HL-60 (cell line): Measurements from ENCODE around the gene DCLK2.

Source experiments
- DNase-seq, 2 experiments: peaks; one replicate each; pipeline ENCODE4 v3.0.0-alpha.2; 2010 to 2020; ENCODE audit warnings: low read depth in 1 of 2, low spot score in 1 of 2
- H3K27ac ChIP-seq: fragments of 250-450 bp; sonication (Bioruptor Pico); replicated peaks from 2 replicates; pipeline ENCODE4 v1.5.1; 2020; ENCODE audit warnings: mild to moderate bottlenecking, moderate library complexity
- H3K27me3 ChIP-seq: fragments of 250-450 bp; sonication (Bioruptor Pico); 2 replicates; pipeline ENCODE4 v1.5.1; 2021; ENCODE audit warnings: mild to moderate bottlenecking, moderate library complexity; ENCODE audit not compliant: insufficient read depth, poor library complexity, severe bottlenecking
- H3K4me3 ChIP-seq: replicated peaks from 2 replicates; pipeline ENCODE4 v1.5.1; 2011; ENCODE audit warnings: mild to moderate bottlenecking, control low read depth, low read length; ENCODE audit not compliant: insufficient read depth
- GABPA ChIP-seq: IDR thresholded peaks from 2 replicates; pipeline ENCODE4 v1.6.1; 2012; ENCODE audit warnings: low read depth
- POLR2AphosphoS5 ChIP-seq: IDR thresholded peaks from 2 replicates; pipeline ENCODE4 v1.6.1; 2012; ENCODE audit warnings: low read depth
- REST ChIP-seq: IDR thresholded peaks from 2 replicates; pipeline ENCODE4 v1.6.1; 2012; ENCODE audit warnings: low read depth; ENCODE audit not compliant: insufficient replicate concordance
- SPI1 ChIP-seq: IDR thresholded peaks from 2 replicates; pipeline ENCODE4 v1.6.1; 2012; ENCODE audit warnings: low read depth, mild to moderate bottlenecking, borderline replicate concordance
- TF ChIP-seq, protein P1 (sequence below): IDR thresholded peaks from one replicate; pipeline ENCODE4 v1.5.1; 2011; ENCODE audit warnings: low read length, control low read depth, inconsistent platforms; ENCODE audit not compliant: insufficient read depth

DCLK2 gene

DNA sequence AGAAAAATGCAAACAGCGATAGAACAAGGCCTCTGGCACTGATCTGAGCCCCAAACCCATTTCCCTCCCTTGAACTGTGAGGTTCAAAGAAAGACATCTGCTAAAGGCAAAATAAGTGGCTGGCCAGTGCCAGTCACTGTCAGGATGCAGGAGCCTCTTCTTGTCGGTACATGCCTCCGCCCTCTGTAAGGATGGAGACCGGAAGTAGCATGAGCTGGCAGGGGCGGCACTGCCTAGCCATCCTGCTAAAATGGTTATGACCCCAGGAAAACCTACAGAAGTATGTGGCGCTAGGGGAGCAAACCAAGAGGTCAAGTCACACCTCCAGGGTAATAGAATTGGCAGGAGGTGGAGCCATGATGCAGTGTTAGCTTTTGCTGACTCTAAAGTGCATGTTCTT is 180.3 kb downstream of the DCLK2 start:
- Histone ChIP-seq H3K4me3 (no peak overlapping the region), H3K27ac (no peak overlapping the region), H3K27me3 (no peaks in the 10 kb centered on the region)
- TF ChIP-seq, protein P1, sequence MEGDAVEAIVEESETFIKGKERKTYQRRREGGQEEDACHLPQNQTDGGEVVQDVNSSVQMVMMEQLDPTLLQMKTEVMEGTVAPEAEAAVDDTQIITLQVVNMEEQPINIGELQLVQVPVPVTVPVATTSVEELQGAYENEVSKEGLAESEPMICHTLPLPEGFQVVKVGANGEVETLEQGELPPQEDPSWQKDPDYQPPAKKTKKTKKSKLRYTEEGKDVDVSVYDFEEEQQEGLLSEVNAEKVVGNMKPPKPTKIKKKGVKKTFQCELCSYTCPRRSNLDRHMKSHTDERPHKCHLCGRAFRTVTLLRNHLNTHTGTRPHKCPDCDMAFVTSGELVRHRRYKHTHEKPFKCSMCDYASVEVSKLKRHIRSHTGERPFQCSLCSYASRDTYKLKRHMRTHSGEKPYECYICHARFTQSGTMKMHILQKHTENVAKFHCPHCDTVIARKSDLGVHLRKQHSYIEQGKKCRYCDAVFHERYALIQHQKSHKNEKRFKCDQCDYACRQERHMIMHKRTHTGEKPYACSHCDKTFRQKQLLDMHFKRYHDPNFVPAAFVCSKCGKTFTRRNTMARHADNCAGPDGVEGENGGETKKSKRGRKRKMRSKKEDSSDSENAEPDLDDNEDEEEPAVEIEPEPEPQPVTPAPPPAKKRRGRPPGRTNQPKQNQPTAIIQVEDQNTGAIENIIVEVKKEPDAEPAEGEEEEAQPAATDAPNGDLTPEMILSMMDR: no peak
- TF ChIP-seq REST (no peak), POLR2AphosphoS5 (no peak), SPI1 (no peak), GABPA (no peak)
- no peak for DNase-seq

DNA sequence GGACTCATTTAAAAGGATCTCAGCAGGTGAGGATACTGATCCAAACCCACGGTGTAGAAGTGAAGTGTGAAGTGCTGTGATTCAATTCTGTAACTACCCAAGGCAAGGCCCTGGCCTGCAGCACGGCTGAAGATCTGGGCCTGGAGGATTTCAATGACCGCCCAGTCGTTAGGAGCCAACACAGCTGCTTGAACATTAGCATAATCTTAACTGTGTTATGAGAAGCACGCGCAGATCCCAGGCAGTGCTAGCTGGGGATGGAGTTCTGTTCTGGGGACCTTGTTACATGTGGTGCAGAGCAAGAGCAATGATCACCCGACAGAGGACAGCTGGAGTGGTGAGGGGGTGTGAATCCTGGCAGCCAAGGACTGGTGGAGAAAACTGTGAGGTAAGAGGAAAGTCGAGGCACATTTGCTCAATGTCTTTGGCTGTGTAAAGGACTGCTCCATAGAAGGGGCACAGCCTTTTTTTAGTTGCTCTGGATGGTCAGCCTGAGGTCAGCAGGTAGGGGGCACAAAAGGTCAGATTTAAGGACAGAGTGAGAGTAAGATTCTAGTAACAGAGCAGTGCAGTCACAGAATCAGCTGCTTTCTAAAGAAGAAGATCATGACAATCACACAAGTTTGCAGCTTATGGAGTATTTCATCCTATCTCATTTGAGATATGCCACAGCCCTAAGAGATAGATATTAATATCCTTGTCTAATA is 181.8 kb downstream of the DCLK2 start:
- no peaks in the 10 kb centered on the region for H3K27me3 ChIP-seq
- no peak overlapping the region for H3K4me3 ChIP-seq
- TF ChIP-seq POLR2AphosphoS5: no peak
- TF ChIP-seq, protein P1: no peak
- TF ChIP-seq SPI1: no peak
- no peak for TF ChIP-seq GABPA
- TF ChIP-seq REST: no peak
- DNase-seq: no peak
- no peak overlapping the region for H3K27ac ChIP-seq

GRCh38 chr4:150261571-150261970 is 183.3 kb downstream of the DCLK2 start:
- DNase-seq: no peak
- no peaks in the 10 kb centered on the region for H3K27me3 ChIP-seq
- TF ChIP-seq, protein P1: no peak
- TF ChIP-seq REST (no peak), SPI1 (no peak), GABPA (no peak), POLR2AphosphoS5 (no peak)
- H3K27ac ChIP-seq: no peak overlapping the region
- no peak overlapping the region for H3K4me3 ChIP-seq
